Astrocyte (in vitro differentiated cells and primary cell): ENCODE data around the gene MTMR8. TPM values are rescaled to one million over a fixed set of nuclear protein-coding genes. Genes with fewer than 3 reads are reported as not detected.

ENCODE experiments used
- DNase-seq: peaks from one replicate; pipeline ENCODE4 v3.0.0-alpha.2; 2010; ENCODE audit warnings: low read depth
- FAIRE-seq: peaks from 2 replicates; lab custom pipeline; 2011; peaks lifted over from hg19 to GRCh38; lab: Jason Lieb, UNC
- H2AFZ ChIP-seq: 2 replicates; pipeline ENCODE4 v1.6.0; 2012; ENCODE audit warnings: low read depth, low read length, inconsistent platforms
- H3K27ac ChIP-seq: 2 replicates; pipeline ENCODE4 v1.5.1; 2011; ENCODE audit warnings: low read depth, low read length, inconsistent platforms
- H3K27me3 ChIP-seq: 2 replicates; pipeline ENCODE4 v1.6.0; 2011; ENCODE audit warnings: low read length, inconsistent platforms; ENCODE audit not compliant: insufficient read depth
- H3K36me3 ChIP-seq: 2 replicates; pipeline ENCODE4 v1.5.1; 2011; ENCODE audit warnings: low read length, inconsistent platforms; ENCODE audit not compliant: insufficient read depth
- H3K4me1 ChIP-seq: 2 replicates; pipeline ENCODE4 v1.5.1; 2011; ENCODE audit warnings: low read length, inconsistent platforms; ENCODE audit not compliant: insufficient read depth
- H3K4me2 ChIP-seq: 2 replicates; pipeline ENCODE4 v1.6.0; 2012; ENCODE audit warnings: low read length, inconsistent platforms
- H3K4me3 ChIP-seq: 2 replicates; pipeline ENCODE4 v1.5.1; 2011; ENCODE audit warnings: low read depth, mild to moderate bottlenecking, low read length, inconsistent platforms; ENCODE audit not compliant: insufficient read depth
- H3K79me2 ChIP-seq: 2 replicates; pipeline ENCODE4 v1.6.0; 2012; ENCODE audit warnings: mild to moderate bottlenecking, low read length, inconsistent platforms; ENCODE audit not compliant: insufficient read depth
- H3K9ac ChIP-seq: 2 replicates; pipeline ENCODE4 v1.6.0; 2012; ENCODE audit warnings: mild to moderate bottlenecking, low read length, inconsistent platforms
- H3K9me3 ChIP-seq: 2 replicates; pipeline ENCODE4 v1.5.1; 2012; ENCODE audit warnings: low read depth, mild to moderate bottlenecking, low read length, inconsistent platforms; ENCODE audit not compliant: insufficient read depth
- H4K20me1 ChIP-seq: 2 replicates; pipeline ENCODE4 v1.6.0; 2012; ENCODE audit warnings: low read length, inconsistent platforms; ENCODE audit not compliant: insufficient read depth
- H3K27ac Mint-ChIP-seq: one replicate; pipeline ENCODE4 v1.8.0; 2021; ENCODE audit warnings: mild to moderate bottlenecking, mixed read lengths; ENCODE audit not compliant: unreplicated experiment
- H3K27me3 Mint-ChIP-seq: one replicate; pipeline ENCODE4 v1.8.0; 2021; ENCODE audit warnings: low read depth, mixed read lengths; ENCODE audit not compliant: unreplicated experiment
- H3K36me3 Mint-ChIP-seq: one replicate; pipeline ENCODE4 v1.8.0; 2021; ENCODE audit warnings: low read depth, mixed read lengths; ENCODE audit not compliant: unreplicated experiment
- H3K4me1 Mint-ChIP-seq: one replicate; pipeline ENCODE4 v1.8.0; 2021; ENCODE audit warnings: low read depth, mixed read lengths; ENCODE audit not compliant: unreplicated experiment
- H3K4me3 Mint-ChIP-seq: one replicate; pipeline ENCODE4 v1.8.0; 2021; ENCODE audit warnings: mild to moderate bottlenecking, moderate library complexity, mixed read lengths; ENCODE audit not compliant: unreplicated experiment
- H3K9me3 Mint-ChIP-seq: one replicate; pipeline ENCODE4 v1.8.0; 2021; ENCODE audit warnings: mild to moderate bottlenecking, mixed read lengths; ENCODE audit not compliant: unreplicated experiment
- EZH2 ChIP-seq: IDR thresholded peaks from 2 replicates; pipeline ENCODE4 v1.6.1; 2012; ENCODE audit warnings: mild to moderate bottlenecking, low read length, inconsistent platforms; ENCODE audit not compliant: insufficient read depth
- total RNA-seq: library from RNA; stranded (reverse); gene quantifications from 2 replicates; pipeline ENCODE4 v1.2.1, GENCODE V29; 2021
- TF ChIP-seq, protein P1 (sequence below): IDR thresholded peaks from 2 replicates; pipeline ENCODE4 v1.5.1; 2011; ENCODE audit warnings: low read depth, mild to moderate bottlenecking, inconsistent platforms, low read length, moderate library complexity; ENCODE audit not compliant: insufficient read depth

Gene MTMR8
- total RNA-seq, 1 donor from 2014 or later: 1.6 TPM

GRCh38 chrX:64291123-64291522, 104.1 kb downstream of the MTMR8 start:
- H3K27ac ChIP-seq: no peak overlapping the region
- H3K4me2 ChIP-seq: no peak overlapping the region
- no peak for TF ChIP-seq EZH2
- TF ChIP-seq, protein P1, sequence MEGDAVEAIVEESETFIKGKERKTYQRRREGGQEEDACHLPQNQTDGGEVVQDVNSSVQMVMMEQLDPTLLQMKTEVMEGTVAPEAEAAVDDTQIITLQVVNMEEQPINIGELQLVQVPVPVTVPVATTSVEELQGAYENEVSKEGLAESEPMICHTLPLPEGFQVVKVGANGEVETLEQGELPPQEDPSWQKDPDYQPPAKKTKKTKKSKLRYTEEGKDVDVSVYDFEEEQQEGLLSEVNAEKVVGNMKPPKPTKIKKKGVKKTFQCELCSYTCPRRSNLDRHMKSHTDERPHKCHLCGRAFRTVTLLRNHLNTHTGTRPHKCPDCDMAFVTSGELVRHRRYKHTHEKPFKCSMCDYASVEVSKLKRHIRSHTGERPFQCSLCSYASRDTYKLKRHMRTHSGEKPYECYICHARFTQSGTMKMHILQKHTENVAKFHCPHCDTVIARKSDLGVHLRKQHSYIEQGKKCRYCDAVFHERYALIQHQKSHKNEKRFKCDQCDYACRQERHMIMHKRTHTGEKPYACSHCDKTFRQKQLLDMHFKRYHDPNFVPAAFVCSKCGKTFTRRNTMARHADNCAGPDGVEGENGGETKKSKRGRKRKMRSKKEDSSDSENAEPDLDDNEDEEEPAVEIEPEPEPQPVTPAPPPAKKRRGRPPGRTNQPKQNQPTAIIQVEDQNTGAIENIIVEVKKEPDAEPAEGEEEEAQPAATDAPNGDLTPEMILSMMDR: no peak
- DNase-seq: no peak
- H3K9ac ChIP-seq: no peak overlapping the region
- H4K20me1 ChIP-seq: no peaks in the 10 kb centered on the region
- no peaks in the 10 kb centered on the region for H3K4me1 ChIP-seq
- no peak overlapping the region for H2AFZ ChIP-seq
- Mint-ChIP-seq H3K36me3 (no peaks in the 10 kb centered on the region), H3K4me3 (no peak overlapping the region), H3K9me3 (no peaks in the 10 kb centered on the region), H3K27me3 (no peaks in the 10 kb centered on the region), H3K27ac (no peak overlapping the region), H3K4me1 (no peaks in the 10 kb centered on the region)
- no peaks in the 10 kb centered on the region for H3K27me3 ChIP-seq
- no peaks in the 10 kb centered on the region for H3K79me2 ChIP-seq
- no peak overlapping the region for H3K4me3 ChIP-seq
- H3K36me3 ChIP-seq: no peaks in the 10 kb centered on the region
- no peak for FAIRE-seq
- no peaks in the 10 kb centered on the region for H3K9me3 ChIP-seq

GRCh38 chrX:64265265-64265664, 130.0 kb downstream of the MTMR8 start:
- H3K9me3 Mint-ChIP-seq: no peaks in the 10 kb centered on the region
- H2AFZ ChIP-seq: no peak overlapping the region
- no peaks in the 10 kb centered on the region for H3K9me3 ChIP-seq
- H3K4me2 ChIP-seq: no peak overlapping the region
- no peaks in the 10 kb centered on the region for H3K36me3 Mint-ChIP-seq
- no peaks in the 10 kb centered on the region for H3K4me1 ChIP-seq
- no peaks in the 10 kb centered on the region for H3K27me3 ChIP-seq
- H3K4me1 Mint-ChIP-seq: no peaks in the 10 kb centered on the region
- FAIRE-seq (peak; percentile 39), DNase-seq (no peak)
- no peak overlapping the region for H3K27ac ChIP-seq
- TF ChIP-seq, protein P1: no peak
- TF ChIP-seq EZH2: no peak
- H3K79me2 ChIP-seq: no peaks in the 10 kb centered on the region
- H3K9ac ChIP-seq: no peak overlapping the region
- no peaks in the 10 kb centered on the region for H3K36me3 ChIP-seq
- no peak overlapping the region for H3K4me3 Mint-ChIP-seq
- H3K4me3 ChIP-seq: no peak overlapping the region
- no peaks in the 10 kb centered on the region for H3K27me3 Mint-ChIP-seq
- no peaks in the 10 kb centered on the region for H4K20me1 ChIP-seq
- H3K27ac Mint-ChIP-seq: no peak overlapping the region

DNA sequence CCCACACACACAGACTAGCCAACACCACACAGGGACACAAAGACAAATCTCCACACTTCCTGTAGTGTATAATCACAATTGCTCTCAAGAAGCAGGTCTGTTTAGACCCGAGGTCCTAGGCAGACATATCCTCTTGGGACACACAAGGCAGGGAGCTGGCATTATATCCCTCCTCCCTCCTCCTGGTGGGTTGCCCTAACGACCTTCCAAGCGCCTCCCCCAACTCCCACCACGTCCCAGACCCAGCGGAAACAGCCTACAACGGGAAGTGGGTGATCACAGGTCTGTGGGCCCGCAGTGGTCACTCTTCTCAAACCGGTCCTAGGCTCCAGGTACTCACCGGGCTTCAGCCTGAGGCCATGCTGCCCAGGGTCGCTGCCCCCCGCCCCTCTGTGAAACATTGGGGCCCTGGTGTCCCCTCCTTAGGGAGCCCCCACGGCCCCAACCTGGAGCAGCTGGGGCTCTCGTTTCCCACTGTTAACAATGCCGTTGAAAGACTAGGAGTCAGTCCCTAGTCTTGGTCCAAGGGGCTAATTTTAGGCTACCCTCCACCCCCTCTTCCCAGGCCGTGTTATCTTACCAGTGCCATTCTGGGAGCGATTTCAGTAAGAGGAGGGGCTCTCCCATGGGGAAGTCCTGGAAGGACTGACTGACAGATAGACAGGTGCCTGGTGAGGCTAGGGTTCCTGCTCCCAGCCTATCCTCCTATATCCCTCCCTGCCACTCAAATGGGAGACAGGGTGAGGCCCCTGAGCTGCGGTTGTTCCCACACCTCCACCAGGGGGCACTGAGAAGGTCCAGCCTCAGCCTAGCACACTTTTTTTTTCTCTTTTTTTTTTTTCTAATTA, 164.9 kb downstream of the MTMR8 start, which contains the start of gene ASB12:
ASB12 (minus strand) TSS at position 485 of the 848 bp plus-strand sequence. CDS start 4,957 bp downstream, outside the sequence.
- H3K4me1 Mint-ChIP-seq: no peaks in the 10 kb centered on the region
- Histone ChIP-seq H3K9me3 (no peaks in the 10 kb centered on the region), H3K27ac (no peak within 1 kb of the TSS), H3K9ac (no peak within 1 kb of the TSS), H3K79me2 (no peaks in the 10 kb centered on the region), H3K36me3 (no peaks in the 10 kb centered on the region), H2AFZ (no peak within 1 kb of the TSS), H3K27me3 (no peaks in the 10 kb centered on the region), H3K4me1 (no peaks in the 10 kb centered on the region), H3K4me2 (no peak within 1 kb of the TSS), H3K4me3 (no peak within 1 kb of the TSS), H4K20me1 (no peaks in the 10 kb centered on the region)
- no peak within 1 kb of the TSS for H3K4me3 Mint-ChIP-seq
- FAIRE-seq: no peak
- H3K9me3 Mint-ChIP-seq: no peaks in the 10 kb centered on the region
- TF ChIP-seq EZH2: no peak
- TF ChIP-seq, protein P1: no peak
- DNase-seq: no peak
- H3K36me3 Mint-ChIP-seq: no peaks in the 10 kb centered on the region
- H3K27me3 Mint-ChIP-seq: no peaks in the 10 kb centered on the region
- no peak within 1 kb of the TSS for H3K27ac Mint-ChIP-seq
